Stomach (tissue), 4 donors: ENCODE measurements around the gene MBP.

Experiments used
- EP300 ChIP-seq: sonication (generic); formaldehyde crosslinking; IDR thresholded peaks from one replicate; pipeline ENCODE4 v1.6.1; 2017; ENCODE audit warnings: antibody characterized with exemption
- POLR2AphosphoS5 ChIP-seq, 3 donors: sonication (generic); formaldehyde crosslinking; IDR thresholded peaks; one replicate each; pipeline ENCODE4 v1.6.1; 2016; ENCODE audit warnings: antibody characterized with exemption in 3 of 3
- TF ChIP-seq, protein P1 (sequence below), 7 experiments: fragments of 450-650 bp in 4 of 7; fragments of 200-600 bp in 3 of 7; sonication (generic) in 3 of 7; IDR thresholded peaks; one replicate each; pipeline ENCODE4 v1.5.1; 2016 to 2019; ENCODE audit warnings: antibody characterized with exemption in 7 of 7, control low read depth in 2 of 7, mild to moderate bottlenecking in 1 of 7

DNA sequence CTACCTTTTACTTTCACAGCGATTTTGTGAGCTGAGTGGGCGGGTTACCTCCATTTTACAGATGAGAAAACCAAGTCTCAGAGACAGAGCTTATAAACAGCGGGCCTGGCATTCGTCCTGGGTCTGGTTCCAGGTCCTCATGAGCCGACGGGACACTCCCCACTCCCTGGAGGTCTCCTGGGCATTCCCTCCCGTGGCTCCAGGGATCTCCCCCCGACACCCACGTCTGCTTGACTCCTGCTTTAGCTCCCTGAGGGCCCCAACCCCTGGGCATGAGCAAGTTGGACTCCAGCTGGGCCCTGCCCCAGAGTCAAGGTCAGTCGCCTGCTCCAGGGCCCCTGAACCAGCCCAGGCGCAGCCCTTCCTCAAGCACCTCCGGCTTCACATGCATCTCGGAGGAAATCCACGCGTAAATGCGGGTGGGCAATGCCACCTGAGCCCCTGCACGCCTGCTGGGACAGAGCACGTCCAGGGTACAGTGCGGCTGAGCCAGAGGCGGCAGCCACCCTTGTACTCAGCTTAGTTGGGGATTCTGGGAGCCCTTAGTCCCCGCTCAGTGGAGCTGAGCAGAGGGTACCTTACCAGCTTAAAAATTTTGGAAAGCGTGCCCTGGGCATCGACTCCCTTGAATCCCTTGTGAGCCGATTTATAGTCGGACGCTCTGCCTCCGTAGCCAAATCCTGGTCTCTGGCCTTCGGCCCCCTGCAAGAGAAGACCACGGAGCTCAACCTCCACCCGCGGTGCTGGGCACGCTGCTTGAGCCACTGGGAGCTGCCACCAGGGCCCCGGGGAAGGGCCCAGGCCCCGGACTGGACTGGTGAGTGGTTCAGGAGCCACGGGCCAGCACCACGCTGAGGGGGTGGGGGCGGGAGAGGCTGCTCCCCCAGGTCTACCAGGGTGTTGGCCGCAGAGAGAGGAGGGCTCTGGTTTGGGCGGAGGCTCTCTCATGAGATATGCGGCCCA lies 148.1 kb downstream of the MBP start:
- TF ChIP-seq, protein P1, sequence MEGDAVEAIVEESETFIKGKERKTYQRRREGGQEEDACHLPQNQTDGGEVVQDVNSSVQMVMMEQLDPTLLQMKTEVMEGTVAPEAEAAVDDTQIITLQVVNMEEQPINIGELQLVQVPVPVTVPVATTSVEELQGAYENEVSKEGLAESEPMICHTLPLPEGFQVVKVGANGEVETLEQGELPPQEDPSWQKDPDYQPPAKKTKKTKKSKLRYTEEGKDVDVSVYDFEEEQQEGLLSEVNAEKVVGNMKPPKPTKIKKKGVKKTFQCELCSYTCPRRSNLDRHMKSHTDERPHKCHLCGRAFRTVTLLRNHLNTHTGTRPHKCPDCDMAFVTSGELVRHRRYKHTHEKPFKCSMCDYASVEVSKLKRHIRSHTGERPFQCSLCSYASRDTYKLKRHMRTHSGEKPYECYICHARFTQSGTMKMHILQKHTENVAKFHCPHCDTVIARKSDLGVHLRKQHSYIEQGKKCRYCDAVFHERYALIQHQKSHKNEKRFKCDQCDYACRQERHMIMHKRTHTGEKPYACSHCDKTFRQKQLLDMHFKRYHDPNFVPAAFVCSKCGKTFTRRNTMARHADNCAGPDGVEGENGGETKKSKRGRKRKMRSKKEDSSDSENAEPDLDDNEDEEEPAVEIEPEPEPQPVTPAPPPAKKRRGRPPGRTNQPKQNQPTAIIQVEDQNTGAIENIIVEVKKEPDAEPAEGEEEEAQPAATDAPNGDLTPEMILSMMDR (IDR thresholded peaks at IDR 0.05), result no peak
- TF ChIP-seq POLR2AphosphoS5 (IDR thresholded peaks at IDR 0.05) (no peak), EP300 (no peak)
